HG02678 (cell line): ENCODE results near the gene TEX2.
"Not testable (repeated sequence)": the region's sequence is repeated elsewhere in the genome, so short reads cannot be mapped to it uniquely, and the experiment has no call there.

Experiments
- ATAC-seq: cut with Tn5 transposase; IDR thresholded peaks from one replicate; pipeline ENCODE4 v1.9.1; 2021; ENCODE audit warnings: mild to moderate bottlenecking, moderate library complexity; ENCODE audit not compliant: unreplicated experiment

The TEX2 gene

GRCh38 chr17:64240741-64241347 is 22.2 kb downstream of the TEX2 start:
- no peak for ATAC-seq

- ATAC-seq = no peak
These were observed 22.8 kb downstream of the TEX2 start for GRCh38 chr17:64240261-64240740.

GRCh38 chr17:64238449-64238848 is 24.6 kb downstream of the TEX2 start:
- not testable (repeated sequence) for ATAC-seq

DNA sequence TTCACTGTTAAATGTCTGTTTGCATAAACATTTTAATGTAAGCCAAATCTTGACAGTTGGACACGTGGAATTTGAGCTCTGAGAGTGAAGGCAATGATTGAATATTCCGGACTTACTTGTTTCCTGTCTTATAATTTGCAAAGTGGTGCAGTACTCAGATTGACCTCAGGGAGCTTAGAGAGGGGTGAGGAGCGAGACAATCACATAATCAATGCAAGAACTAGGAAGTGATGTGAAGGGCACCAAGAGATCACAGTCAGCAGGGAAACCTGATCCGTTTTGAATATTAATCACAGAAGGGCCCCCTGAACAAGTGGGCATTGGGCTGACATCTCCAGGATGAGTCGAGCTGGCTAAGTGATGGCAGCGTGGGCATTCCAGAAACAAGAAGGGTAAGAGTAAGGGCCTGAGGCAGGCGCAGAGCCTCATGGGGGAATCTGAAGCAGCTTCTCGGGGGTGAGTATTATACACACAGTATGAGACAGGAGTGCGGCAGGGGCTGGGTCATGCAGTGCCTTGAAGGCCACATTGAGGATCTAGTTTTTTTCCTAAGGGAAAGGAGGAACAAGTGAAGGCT is 26.1 kb downstream of the TEX2 start:
- ATAC-seq = no peak

DNA sequence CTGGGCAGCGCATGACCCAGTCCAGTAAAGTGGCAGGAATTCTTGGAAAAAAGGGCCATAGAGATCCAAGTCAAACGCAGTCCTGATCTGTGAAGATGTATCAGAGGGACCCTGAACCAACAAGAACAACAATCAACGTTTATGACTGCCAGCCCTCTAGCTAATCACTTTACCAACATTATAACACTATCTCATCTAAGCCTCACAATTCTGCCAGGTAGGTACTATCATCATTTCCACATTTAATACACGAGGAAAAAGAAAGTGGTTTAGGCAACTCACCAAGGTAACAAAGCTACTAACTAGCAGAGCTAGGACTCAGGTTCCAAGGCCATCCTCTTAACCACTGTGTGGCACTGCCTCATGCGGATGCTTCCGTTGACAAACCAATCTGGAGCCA is 28.1 kb downstream of the TEX2 start:
- no peak for ATAC-seq

GRCh38 chr17:64232466-64233262 is 30.4 kb downstream of the TEX2 start:
- no peak for ATAC-seq

GRCh38 chr17:64231567-64232141 is 31.4 kb downstream of the TEX2 start:
- no peak for ATAC-seq

- ATAC-seq = no peak
These were observed 32.2 kb downstream of the TEX2 start for GRCh38 chr17:64230791-64231408.

DNA sequence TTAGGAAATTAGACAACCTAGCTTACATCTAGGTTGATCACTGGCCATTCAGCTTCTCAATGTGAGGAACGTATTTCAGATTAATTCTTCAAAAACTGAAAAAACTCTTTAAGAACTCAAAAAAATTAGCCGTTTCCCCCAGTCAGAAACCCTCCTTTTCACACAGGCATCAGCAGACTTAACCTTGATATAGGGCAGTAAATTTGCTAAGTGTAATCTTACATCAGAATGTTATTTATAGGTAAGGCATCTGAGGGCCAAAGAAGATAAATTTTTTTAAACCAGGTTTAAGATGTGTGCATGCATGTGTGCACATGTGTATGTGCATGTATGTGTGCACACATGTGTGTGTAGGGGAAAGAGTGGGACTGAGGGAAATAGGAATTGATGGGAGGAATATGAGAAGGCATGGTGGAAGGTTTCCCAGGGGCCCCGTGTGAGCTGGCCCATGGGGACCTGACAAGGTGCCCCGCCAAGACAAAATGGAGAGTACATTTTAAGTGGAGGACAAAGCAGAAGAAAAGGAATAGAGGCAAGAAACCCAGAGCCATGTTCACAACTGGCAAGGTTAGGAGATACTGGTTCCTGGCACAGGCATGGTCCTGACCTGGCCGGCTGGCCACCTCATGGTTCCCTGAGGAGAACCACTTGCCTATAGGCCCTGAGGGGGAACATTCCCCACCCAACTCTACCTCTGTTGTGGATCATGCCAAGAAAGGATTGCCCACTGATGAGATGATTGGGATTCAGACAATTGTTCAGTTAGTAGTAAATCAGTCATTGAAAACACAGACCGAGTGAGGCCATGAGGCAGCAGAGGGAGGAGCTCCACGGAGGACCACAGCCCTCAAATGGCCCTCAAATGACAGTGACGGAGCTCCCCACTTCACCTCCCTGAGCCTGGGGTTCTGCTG is 33.0 kb downstream of the TEX2 start:
- no peak for ATAC-seq

DNA sequence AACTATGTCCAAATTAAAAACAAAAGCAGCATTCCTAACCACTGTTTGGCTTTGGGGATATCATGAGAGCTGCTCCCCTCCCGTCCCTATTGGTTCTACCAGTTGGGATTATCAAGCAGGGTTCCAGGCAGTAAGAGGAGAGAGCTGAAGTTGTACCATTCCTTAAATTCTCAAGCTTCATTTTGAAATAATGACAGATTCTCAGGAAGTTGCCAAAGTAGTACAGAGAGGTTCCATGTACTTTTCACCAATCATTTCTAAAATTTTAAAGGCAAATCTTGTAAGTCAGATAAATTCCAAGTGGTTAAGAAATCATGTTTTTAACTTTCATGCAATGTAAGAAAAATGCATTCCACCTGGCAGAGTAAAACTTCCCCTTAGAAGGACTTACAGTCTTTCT is 36.9 kb downstream of the TEX2 start:
- ATAC-seq = no peak

- ATAC-seq = no peak
These were observed 37.6 kb downstream of the TEX2 start for GRCh38 chr17:64225410-64225809.

DNA sequence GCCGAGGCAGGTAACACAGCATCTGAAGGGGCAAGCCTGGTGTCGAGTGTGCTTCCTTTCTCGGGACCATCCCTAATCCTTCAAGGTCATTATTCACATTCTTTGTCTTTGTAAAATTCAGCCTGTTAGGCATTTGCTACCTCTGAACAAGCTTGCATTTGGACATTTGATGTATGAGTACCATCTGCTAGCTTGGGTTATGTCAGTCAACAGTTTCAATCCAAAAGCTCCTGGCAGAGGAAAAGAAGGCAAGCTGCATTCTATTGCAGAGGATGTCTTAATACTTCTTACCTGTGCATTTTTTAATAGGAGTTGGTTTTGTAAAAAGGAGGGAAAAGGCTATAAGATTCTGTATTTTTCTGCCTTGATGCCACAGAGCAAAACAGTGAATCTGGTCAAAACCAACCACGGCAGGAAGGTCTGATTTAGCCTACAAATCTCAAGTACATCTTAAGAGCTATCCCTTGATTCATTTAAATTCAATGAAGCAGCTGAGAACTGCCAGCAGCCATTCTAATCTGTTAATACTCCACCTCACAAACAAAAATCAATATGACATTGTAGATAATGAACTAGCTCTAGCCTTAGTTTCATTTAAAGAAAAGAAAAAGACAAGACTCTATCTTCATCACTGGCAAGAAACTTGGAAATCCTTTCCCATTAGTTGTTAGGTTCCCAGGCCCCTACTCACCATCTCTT is 39.0 kb downstream of the TEX2 start:
- no peak for ATAC-seq

- no peak for ATAC-seq
These were observed 39.8 kb downstream of the TEX2 start for GRCh38 chr17:64223283-64223682.

DNA sequence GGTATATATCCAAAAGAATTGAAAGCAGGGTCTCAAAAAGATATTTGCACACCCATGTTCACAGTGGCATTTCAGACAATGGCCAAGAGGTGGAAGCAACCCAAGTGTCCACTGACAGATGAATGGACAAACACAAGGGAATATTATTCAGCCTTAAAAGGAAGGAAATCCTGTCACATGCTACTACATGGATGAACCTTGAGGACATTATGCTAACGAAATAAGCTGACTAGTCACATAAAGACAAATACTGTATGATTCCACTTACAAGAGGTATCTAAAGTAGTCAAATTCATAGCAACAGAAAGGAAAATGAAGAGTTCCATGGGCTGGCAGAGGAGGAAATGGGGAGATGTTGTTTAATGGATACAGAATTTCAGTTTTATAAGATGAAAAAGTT is 41.4 kb downstream of the TEX2 start:
- no peak for ATAC-seq

- not testable (repeated sequence) for ATAC-seq
These were observed 42.5 kb downstream of the TEX2 start for GRCh38 chr17:64220604-64221003.

DNA sequence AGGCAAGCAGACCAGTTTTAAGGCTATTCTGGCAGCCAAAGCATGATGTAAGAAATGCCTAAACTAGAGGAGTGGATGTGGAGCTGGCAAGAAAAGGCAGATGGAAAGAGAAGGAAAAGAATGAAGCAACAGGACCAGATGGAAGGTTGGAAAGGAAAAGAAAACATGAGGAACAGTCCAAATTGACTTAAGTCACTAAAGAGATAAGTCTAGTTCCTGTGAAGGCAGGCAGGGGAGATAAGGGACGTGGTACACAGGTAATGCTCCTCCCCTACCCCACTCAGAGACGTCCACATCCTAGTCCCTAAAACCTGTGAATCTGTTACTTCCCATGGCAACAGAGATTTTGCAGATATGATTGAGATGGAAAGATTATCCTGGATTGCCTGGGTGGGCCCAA is 43.5 kb downstream of the TEX2 start:
- ATAC-seq = no peak

DNA sequence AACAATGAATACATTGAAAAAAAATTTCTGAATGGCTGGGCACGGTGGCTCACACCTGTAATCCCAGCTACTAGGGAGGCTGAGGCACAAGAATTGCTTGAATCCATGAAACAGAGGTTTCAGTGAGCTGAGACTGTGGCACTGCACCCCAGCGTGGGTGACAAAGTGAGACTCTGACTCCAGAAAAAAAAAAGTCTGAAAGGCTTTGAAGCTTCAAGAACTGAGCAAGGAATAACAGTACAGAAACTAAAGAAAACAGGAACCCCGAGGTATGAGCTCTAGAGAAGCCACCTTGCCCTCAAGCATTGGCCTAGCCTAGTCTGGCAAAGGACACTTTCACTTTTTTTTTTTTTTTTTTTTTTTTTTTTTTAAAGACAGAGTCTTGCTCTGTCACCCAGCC is 45.0 kb downstream of the TEX2 start:
- ATAC-seq = peak; percentile 65

DNA sequence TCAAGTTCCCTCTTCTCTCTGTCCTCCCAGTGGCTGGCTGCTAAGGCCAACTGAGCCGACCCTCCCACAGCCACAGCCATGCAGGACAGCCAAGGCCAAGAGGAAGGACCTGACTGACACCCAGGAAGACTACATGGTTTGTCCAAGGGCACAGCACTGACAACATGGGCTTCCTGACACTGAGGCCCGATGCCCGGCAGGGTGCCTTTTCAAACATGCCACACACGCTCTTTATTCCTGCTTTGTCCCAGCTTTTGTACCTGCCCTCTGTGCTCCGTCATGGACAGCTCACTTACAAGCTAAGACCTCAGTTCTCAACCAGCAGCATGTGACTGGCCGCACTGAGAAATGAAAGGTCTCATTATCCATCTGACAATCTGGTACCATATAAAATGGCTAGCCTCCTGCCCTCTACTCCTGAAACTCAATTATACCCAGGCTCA is 45.8 kb downstream of the TEX2 start:
- peak; percentile 9 for ATAC-seq
